Neural cell (in vitro differentiated cells): Measurements from ENCODE around the gene KEL.

Experiments
- EP300 ChIP-seq: fragments of 450-650 bp; conservative IDR thresholded peaks from 2 replicates; pipeline ENCODE4 v1.6.1; 2014; ENCODE audit warnings: antibody characterized with exemption, mild to moderate bottlenecking, moderate library complexity; ENCODE audit not compliant: poor library complexity, severe bottlenecking
- EZH2 ChIP-seq: fragments of 200-600, 300-800 bp; shearing (Covaris generic), sonication (generic); IDR thresholded peaks from 2 replicates; pipeline ENCODE4 v1.6.1; 2014; ENCODE audit warnings: antibody characterized with exemption, low read length, borderline replicate concordance, mild to moderate bottlenecking; ENCODE audit not compliant: insufficient read depth, poor library complexity, severe bottlenecking
- POLR2AphosphoS5 ChIP-seq: IDR thresholded peaks from 2 replicates; pipeline ENCODE4 v1.6.1; 2012
- RAD21 ChIP-seq: fragments of 450-650 bp; conservative IDR thresholded peaks from 2 replicates; pipeline ENCODE4 v1.6.1; 2014; ENCODE audit warnings: antibody characterized with exemption, mild to moderate bottlenecking, moderate library complexity
- TAF1 ChIP-seq: IDR thresholded peaks from 2 replicates; pipeline ENCODE4 v1.6.1; 2012; ENCODE audit warnings: low read depth
- TF ChIP-seq, protein P1 (sequence below): fragments of 450-650 bp; IDR thresholded peaks from 2 replicates; pipeline ENCODE4 v1.5.1; 2014; ENCODE audit warnings: antibody characterized with exemption, mild to moderate bottlenecking, moderate library complexity; ENCODE audit not compliant: poor library complexity, severe bottlenecking
- TF ChIP-seq, protein P2 (sequence below): IDR thresholded peaks from 2 replicates; pipeline ENCODE4 v1.6.1; 2012; ENCODE audit warnings: borderline replicate concordance

GRCh38 chr7:142945001-142945400 is 17.2 kb downstream of the KEL start:
- TF ChIP-seq RAD21 (no peak), EZH2 (no peak), TAF1 (no peak), POLR2AphosphoS5 (no peak), EP300 (no peak)
- TF ChIP-seq, protein P1, sequence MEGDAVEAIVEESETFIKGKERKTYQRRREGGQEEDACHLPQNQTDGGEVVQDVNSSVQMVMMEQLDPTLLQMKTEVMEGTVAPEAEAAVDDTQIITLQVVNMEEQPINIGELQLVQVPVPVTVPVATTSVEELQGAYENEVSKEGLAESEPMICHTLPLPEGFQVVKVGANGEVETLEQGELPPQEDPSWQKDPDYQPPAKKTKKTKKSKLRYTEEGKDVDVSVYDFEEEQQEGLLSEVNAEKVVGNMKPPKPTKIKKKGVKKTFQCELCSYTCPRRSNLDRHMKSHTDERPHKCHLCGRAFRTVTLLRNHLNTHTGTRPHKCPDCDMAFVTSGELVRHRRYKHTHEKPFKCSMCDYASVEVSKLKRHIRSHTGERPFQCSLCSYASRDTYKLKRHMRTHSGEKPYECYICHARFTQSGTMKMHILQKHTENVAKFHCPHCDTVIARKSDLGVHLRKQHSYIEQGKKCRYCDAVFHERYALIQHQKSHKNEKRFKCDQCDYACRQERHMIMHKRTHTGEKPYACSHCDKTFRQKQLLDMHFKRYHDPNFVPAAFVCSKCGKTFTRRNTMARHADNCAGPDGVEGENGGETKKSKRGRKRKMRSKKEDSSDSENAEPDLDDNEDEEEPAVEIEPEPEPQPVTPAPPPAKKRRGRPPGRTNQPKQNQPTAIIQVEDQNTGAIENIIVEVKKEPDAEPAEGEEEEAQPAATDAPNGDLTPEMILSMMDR: no peak
- TF ChIP-seq, protein P2, sequence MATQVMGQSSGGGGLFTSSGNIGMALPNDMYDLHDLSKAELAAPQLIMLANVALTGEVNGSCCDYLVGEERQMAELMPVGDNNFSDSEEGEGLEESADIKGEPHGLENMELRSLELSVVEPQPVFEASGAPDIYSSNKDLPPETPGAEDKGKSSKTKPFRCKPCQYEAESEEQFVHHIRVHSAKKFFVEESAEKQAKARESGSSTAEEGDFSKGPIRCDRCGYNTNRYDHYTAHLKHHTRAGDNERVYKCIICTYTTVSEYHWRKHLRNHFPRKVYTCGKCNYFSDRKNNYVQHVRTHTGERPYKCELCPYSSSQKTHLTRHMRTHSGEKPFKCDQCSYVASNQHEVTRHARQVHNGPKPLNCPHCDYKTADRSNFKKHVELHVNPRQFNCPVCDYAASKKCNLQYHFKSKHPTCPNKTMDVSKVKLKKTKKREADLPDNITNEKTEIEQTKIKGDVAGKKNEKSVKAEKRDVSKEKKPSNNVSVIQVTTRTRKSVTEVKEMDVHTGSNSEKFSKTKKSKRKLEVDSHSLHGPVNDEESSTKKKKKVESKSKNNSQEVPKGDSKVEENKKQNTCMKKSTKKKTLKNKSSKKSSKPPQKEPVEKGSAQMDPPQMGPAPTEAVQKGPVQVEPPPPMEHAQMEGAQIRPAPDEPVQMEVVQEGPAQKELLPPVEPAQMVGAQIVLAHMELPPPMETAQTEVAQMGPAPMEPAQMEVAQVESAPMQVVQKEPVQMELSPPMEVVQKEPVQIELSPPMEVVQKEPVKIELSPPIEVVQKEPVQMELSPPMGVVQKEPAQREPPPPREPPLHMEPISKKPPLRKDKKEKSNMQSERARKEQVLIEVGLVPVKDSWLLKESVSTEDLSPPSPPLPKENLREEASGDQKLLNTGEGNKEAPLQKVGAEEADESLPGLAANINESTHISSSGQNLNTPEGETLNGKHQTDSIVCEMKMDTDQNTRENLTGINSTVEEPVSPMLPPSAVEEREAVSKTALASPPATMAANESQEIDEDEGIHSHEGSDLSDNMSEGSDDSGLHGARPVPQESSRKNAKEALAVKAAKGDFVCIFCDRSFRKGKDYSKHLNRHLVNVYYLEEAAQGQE: no peak
